Cerebellar cortex (tissue), 1 donor: ENCODE data around the gene GABARAPL2.
"Not testable (repeated sequence)": the region's sequence is repeated elsewhere in the genome, so short reads cannot be mapped to it uniquely, and the experiment has no call there.

Source experiments
- DNase-seq: peaks from one replicate; pipeline ENCODE4 v3.0.0-alpha.2; 2015; ENCODE audit warnings: low spot score

GABARAPL2 gene

GRCh38 chr16:75566040-75566757, at the start of gene GABARAPL2:
Gene GABARAPL2 (plus strand): TSS chr16:75566379. CDS start chr16:75566487, 108 bp downstream.
- peak; percentile 82 for DNase-seq

- no peak for DNase-seq
Measured at GRCh38 chr16:75519175-75519574, 47.0 kb upstream of the GABARAPL2 start.

GRCh38 chr16:75526032-75526790, 40.0 kb upstream of the GABARAPL2 start:
- DNase-seq = no peak

GRCh38 chr16:75527825-75528299, 38.3 kb upstream of the GABARAPL2 start:
- no peak for DNase-seq

GRCh38 chr16:75529056-75529905, 36.9 kb upstream of the GABARAPL2 start:
- no peak for DNase-seq

GRCh38 chr16:75529959-75530358, 36.2 kb upstream of the GABARAPL2 start:
- no peak for DNase-seq

- DNase-seq = no peak
Measured at GRCh38 chr16:75532142-75532765, 33.9 kb upstream of the GABARAPL2 start.

- no peak for DNase-seq
Measured at GRCh38 chr16:75532791-75533190, 33.4 kb upstream of the GABARAPL2 start.

GRCh38 chr16:75534560-75535205, 31.5 kb upstream of the GABARAPL2 start:
- no peak for DNase-seq

- DNase-seq = no peak
Measured at GRCh38 chr16:75535211-75535843, 30.9 kb upstream of the GABARAPL2 start.

- DNase-seq = no peak
Measured at GRCh38 chr16:75535901-75536300, 30.3 kb upstream of the GABARAPL2 start, which contains the start of gene CHST5. Gene CHST5 (minus strand): TSS chr16:75536108. CDS start chr16:75530384, 5,724 bp downstream.

- no peak for DNase-seq
Measured at GRCh38 chr16:75537776-75538175, 28.4 kb upstream of the GABARAPL2 start.

- not testable (repeated sequence) for DNase-seq
Measured at GRCh38 chr16:75538882-75539565, 27.2 kb upstream of the GABARAPL2 start.

GRCh38 chr16:75541236-75541635, 24.9 kb upstream of the GABARAPL2 start:
- DNase-seq = no peak

GRCh38 chr16:75542462-75542861, 23.7 kb upstream of the GABARAPL2 start:
- not testable (repeated sequence) for DNase-seq

- DNase-seq = not testable (repeated sequence)
Measured at GRCh38 chr16:75545879-75546278, 20.3 kb upstream of the GABARAPL2 start.

GRCh38 chr16:75546293-75546692, 19.9 kb upstream of the GABARAPL2 start:
- DNase-seq = no peak

GRCh38 chr16:75548456-75548855, 17.7 kb upstream of the GABARAPL2 start:
- DNase-seq = not testable (repeated sequence)

- DNase-seq = peak; percentile 94
Measured at GRCh38 chr16:75550211-75550662, 15.9 kb upstream of the GABARAPL2 start.

GRCh38 chr16:75552951-75553350, 13.2 kb upstream of the GABARAPL2 start:
- DNase-seq = no peak
